KOPT-K1 (cell line): ENCODE measurements around the gene CTU1.

Experiments used
- H3K27ac ChIP-seq: fragments of 200-600 bp; sonication (generic); 2 replicates; pipeline ENCODE4 v1.5.1; 2016; ENCODE audit warnings: antibody characterized with exemption, mild to moderate bottlenecking, low read depth, low read length; ENCODE audit not compliant: poor library complexity, severe bottlenecking
- H3K36me3 ChIP-seq: fragments of 200-600 bp; sonication (generic); 2 replicates; pipeline ENCODE4 v1.5.1; 2017; ENCODE audit warnings: antibody characterized with exemption, mild to moderate bottlenecking, low read length, moderate library complexity; ENCODE audit not compliant: insufficient read depth
- H3K9me3 ChIP-seq: fragments of 200-600 bp; sonication (generic); 2 replicates; pipeline ENCODE4 v1.5.1; 2017; ENCODE audit warnings: antibody characterized with exemption, low read length, mild to moderate bottlenecking; ENCODE audit not compliant: insufficient read depth, poor library complexity, severe bottlenecking

Gene CTU1

DNA sequence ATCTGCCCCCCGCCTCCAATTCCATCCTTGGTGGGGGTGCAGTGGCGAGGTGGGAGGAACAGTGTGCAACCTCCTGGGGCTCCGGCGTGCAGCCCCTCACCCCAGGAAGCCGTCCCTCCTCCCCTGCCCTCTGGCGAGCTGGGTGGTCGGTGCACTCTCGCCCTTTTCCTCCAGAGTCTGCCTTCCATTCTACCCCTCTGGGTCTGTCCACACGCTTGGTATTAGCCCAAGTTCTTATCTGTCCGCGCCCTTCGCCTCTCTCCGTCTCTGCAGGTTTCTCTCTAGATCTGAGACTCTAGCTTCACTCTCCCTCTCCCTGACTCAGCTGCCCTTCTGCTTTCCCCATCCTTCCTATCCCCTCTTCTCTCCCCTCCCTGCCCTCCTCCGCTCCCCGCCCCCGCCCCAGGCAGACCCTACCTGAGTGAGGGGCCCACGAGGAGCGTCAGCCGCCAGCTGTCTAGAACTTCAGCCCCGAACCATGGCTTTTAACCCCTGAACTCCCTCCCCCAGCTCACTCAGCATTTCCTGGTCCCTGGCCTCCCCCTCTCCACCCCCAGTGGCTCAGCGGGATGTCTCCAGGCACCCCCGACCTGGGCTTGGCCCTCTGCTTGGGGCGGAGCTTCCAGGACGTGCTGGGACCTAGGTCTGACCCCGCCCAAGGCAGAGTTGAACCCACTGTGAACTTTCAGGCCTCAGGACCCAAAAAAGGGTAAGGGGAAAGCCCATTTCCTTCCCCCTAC lies 42.8 kb downstream of the CTU1 start:
- no peak overlapping the region for H3K27ac ChIP-seq
- H3K9me3 ChIP-seq, result no peaks in the 10 kb centered on the region
- no peaks in the 10 kb centered on the region for H3K36me3 ChIP-seq

DNA sequence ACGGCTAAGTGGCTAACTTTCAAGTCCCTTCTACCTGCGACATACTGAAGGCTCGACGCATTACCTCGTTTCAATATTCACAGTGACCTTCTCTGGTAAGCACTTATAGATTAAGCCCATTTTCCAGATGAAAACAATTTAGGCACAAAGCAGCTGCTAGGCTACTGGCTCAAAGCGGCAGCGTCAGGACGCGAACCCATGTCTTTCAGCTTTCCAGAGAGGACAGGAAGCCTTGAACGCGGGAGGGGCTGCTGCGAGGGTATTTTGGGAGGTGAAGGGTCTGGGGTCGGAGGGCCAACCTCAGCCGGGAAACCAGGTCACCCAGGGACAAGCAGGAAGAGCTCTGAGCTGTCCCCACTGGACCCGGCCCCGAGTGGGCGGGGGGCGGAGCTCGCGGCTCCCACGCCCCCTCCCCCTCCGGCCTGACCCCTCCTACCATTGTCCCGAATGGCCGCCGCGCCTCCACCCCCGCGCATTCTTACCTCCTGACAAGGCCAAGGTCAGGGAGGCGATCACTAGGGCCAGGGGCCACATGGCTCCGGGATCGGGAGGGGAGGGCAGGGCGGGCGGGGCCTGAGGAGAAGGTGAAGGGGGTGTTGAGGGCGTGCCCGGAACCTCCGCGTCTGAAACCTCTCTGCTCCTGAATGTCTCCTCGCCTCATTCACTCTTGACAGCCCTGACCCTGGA lies 43.5 kb downstream of the CTU1 start, which contains the start of gene KLK13:
TSS of gene KLK13 (minus strand) at position 559 of the 687 bp plus-strand sequence. CDS start at position 534, 25 bp downstream.
- H3K27ac ChIP-seq, result no peak within 1 kb of the TSS
- no peaks in the 10 kb centered on the region for H3K36me3 ChIP-seq
- H3K9me3 ChIP-seq, result no peaks in the 10 kb centered on the region

DNA sequence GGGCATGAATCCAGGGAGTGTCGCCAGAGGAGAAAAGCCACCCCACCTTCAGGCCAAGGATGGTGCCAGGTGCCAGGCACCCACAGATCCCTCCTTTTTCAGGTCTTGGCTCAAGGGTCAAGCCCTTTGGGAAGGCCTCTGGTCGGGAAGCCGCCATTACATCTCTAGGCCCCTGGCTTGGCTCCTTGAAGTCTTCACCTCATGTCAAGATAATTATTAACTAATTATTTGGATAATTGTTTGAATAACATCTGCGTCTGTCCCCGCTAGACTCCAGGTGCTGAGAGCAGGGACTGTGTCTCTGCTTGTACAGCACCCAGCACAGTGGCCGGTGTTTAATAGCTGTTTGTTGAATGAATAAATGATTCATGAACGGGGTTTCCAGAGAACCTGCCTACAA lies 44.5 kb downstream of the CTU1 start:
- Histone ChIP-seq H3K9me3 (no peaks in the 10 kb centered on the region), H3K27ac (no peak overlapping the region), H3K36me3 (no peaks in the 10 kb centered on the region)

- H3K9me3 ChIP-seq, result no peaks in the 10 kb centered on the region
- no peaks in the 10 kb centered on the region for H3K36me3 ChIP-seq
- no peak overlapping the region for H3K27ac ChIP-seq
Observed at GRCh38 chr19:51060973-51061372, 47.2 kb downstream of the CTU1 start.

GRCh38 chr19:51060336-51060735 lies 47.9 kb downstream of the CTU1 start:
- H3K9me3 ChIP-seq, result no peaks in the 10 kb centered on the region
- no peaks in the 10 kb centered on the region for H3K36me3 ChIP-seq
- H3K27ac ChIP-seq, result no peak overlapping the region

DNA sequence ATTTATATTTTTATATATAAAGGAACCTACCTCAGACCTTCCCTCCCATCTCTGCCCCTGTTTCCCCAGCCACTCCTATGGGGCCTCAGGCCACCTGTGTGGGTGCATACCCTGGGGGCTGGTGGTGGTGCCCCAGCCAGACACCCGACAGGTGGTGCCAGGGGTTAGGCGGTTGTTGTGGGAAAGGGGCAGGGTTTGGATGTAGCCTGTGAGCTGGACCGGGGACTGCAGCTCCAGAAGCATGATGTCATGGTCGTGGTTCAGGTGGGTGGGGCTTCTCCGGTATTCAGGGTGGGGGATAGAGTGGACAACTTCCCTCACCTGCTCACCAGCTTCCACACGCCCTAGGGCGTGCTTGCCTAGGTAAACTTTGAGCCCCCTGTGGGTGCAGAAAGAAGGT lies 48.5 kb downstream of the CTU1 start:
- Histone ChIP-seq H3K9me3 (no peaks in the 10 kb centered on the region), H3K27ac (no peak overlapping the region), H3K36me3 (no peaks in the 10 kb centered on the region)

DNA sequence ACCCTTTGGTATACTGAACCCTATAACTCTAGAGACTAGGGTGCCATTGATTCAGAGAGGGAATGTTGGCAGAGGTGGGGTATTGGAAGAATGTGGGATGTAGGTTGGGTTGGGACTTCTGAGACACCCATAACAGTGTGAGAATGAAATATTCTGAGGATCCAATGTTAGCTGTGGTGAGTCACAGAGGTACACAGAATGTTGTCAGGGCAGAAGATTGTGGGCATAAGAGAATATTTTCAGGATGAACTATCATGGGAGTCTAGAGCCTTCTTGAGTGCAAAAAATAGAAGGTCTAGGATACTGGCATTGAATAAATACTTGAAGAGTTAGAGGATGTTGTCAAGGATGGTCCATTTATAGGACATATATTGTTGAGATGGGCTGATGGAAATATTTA lies 52.3 kb downstream of the CTU1 start:
- Histone ChIP-seq H3K27ac (no peak overlapping the region), H3K36me3 (no peaks in the 10 kb centered on the region)

More for the DNA sequence above, 52.3 kb downstream of the CTU1 start:
- no peaks in the 10 kb centered on the region for H3K9me3 ChIP-seq
